ENCODE measurements around the gene RAD23A. TPM values are rescaled to one million over a fixed set of nuclear protein-coding genes. Genes with fewer than 3 reads are reported as not detected.
A peak's percentile ranks its signal among the peaks of the same experiment; 100 is the strongest.

RAD23A gene
- total and polyA plus RNA-seq, 9 of the 15 experiments (the other 6 are each of a cell fraction or from before 2014, with no cell fraction given), result 9.5 to 181 (median 101) TPM

- TF ChIP-seq SIN3A (IDR thresholded peaks at IDR 0.05; ENCODE audit: borderline replicate concordance in 2 of 2, control insufficient read depth in 1 of 2, low read depth in 2 of 2, low read length in 2 of 2) (0 out of 4 replicates have a peak, but pooled peaks of 1 of the 2 experiments have one; percentile 27), L3MBTL2 (IDR thresholded peaks at IDR 0.05) (peak; percentile 74), ZSCAN29 (IDR thresholded peaks at IDR 0.05) (no peak), POLR3G (IDR thresholded peaks at IDR 0.05; ENCODE audit: extremely low read depth, insufficient read length, insufficient replicate concordance) (no peak), POU5F1 (IDR thresholded peaks at IDR 0.05; ENCODE audit: borderline replicate concordance, low read depth, low read length, partially characterized antibody) (no peak), ZNF224 (CRISPR knock-in tag; IDR thresholded peaks at IDR 0.05) (no peak), RB1 (IDR thresholded peaks at IDR 0.05; ENCODE audit: low read depth) (0 out of 2 replicates have a peak, but pooled peaks have one; percentile 40), RAD21 (CRISPR knock-in tag; conservative IDR thresholded peaks at IDR 0.05 in 1 of 2, IDR thresholded peaks at IDR 0.05 in 1 of 2) (no peak), CREB1 (IDR thresholded peaks at IDR 0.05) (no peak; the same call in 1 of the 2 replicates), CREB1 (CRISPR knock-in tag; IDR thresholded peaks at IDR 0.05) (peak; percentile 51; the same call in 1 of the 2 replicates), HLTF (IDR thresholded peaks at IDR 0.05) (peak; percentile 49; the same call in 1 of the 2 replicates), ZBTB33 (CRISPR knock-in tag; IDR thresholded peaks at IDR 0.05) (peak; percentile 55; the same call in 1 of the 2 replicates), ZBTB11 (CRISPR knock-in tag; IDR thresholded peaks at IDR 0.05) (peak in 1 of 3 experiments; percentile 37; a peak in 1 of 6 replicates), VEZF1 (CRISPR knock-in tag; IDR thresholded peaks at IDR 0.05) (peak; percentile 84), NCOA2 (IDR thresholded peaks at IDR 0.05; ENCODE audit: partially characterized antibody in 2 of 2) (no peak), SMAD1 (IDR thresholded peaks at IDR 0.05; ENCODE audit: low read depth, low read length, partially characterized antibody) (no peak), NFIX (CRISPR knock-in tag; IDR thresholded peaks at IDR 0.05; ENCODE audit: low read depth) (no peak), NR3C1 (CRISPR knock-in tag; IDR thresholded peaks at IDR 0.05) (no peak), ELF4 (CRISPR knock-in tag; IDR thresholded peaks at IDR 0.05) (no peak)
Observed at GRCh38 chr19:12994701-12995595, 49.3 kb downstream of the RAD23A start, which contains the start of gene NFIX (continued).

All from K562 (cell line).